ENCODE results near the gene GPR160.

GPR160 gene

DNA sequence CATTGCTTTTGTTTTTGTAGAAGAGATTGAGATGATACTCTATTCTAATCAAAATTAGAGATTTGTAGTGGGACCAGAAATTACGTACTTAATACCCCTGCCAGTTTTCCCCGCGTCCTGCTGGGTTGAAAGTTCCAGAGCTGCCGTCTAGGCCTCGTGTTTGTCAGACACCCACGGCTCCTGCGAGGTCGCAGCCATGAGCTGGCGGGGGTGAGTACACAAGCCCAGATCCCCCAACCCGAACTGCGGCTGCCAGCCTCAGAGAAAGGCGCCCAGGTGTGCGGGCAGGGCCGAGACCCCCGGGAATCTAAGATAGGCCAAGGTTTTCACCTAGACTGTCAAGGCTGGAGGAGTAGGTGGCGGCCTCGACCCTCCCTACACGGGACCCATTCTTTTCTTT is 26.3 kb downstream of the GPR160 start:
- DNase-seq (ENCODE audit: low spot score) = no peak

- DNase-seq (ENCODE audit: low spot score) = no peak
These were observed 37.8 kb downstream of the GPR160 start for GRCh38 chr3:170075441-170076091.

GRCh38 chr3:170076715-170077238 is 39.0 kb downstream of the GPR160 start:
- DNase-seq (ENCODE audit: low spot score) = no peak

DNA sequence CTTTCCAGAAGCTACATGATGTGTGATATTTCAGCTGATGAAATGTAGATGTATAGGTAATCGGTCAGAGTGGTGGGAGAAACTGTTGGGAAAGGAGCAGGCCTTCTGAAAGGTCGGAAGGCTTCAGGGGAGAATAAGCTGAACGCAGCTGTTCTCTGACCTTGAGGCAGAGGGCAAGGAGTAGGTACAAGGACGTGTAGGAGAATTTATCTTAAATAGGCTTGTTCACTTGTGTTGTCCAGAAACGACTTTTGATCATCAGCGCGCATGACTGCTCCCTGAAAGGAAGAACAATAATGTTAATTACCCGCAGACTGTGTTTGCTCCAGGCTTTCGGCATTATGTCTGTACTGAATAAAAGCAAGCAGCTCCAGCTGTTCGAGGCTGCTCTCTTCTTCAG is 39.6 kb downstream of the GPR160 start:
- no peak for DNase-seq (ENCODE audit: low spot score)

- DNase-seq (ENCODE audit: low spot score) = no peak
These were observed 41.0 kb downstream of the GPR160 start for GRCh38 chr3:170078620-170079281.

DNA sequence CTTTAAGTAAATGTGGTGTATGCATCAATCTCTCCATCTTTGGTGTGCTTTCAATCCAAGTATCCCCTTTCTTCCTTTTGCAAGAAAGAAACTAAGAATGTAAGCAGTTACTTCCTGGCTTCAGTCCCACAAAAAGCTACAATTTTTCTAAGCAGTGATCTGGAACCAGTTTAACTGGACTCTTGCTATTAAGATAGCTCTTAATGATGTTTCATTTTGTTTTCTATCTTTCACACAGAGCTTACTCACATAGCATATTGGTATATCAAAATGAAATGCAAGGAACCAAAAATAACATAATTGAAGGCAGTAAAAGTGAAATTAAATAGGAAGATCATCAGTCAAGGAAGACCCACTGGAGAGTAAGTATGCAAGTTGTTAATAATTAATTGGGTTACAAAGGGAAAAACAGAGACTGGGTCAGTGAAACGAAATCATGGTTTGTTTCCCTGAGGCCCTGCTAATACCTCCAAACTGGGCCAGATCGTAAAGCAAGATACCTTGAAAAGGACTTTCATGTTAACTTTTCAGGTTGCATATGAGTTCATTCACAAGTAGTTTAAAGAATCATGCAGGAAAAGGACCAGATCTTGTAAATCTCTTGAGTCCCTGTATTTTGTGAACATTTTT is 41.9 kb downstream of the GPR160 start:
- DNase-seq (ENCODE audit: low spot score) = no peak

DNA sequence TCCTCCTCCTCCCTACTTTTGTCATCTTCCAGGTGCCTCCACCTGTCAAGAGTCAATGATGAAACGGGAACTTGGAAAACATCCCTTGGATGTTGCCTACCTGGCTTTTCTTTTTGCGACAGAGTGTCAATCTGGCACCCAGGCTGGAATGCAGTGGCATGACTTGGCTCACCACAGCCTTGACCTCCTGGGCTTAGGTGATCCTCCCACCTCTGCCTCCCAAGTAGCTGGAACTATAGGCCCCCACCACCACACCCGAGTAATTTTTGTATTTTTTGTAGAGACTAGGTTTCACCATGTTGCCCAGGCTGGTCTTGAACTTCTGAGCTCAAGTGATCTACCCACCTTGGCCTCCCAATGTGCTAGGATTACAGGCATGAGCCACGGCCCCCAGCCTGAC is 42.8 kb downstream of the GPR160 start:
- no peak for DNase-seq (ENCODE audit: low spot score)

DNA sequence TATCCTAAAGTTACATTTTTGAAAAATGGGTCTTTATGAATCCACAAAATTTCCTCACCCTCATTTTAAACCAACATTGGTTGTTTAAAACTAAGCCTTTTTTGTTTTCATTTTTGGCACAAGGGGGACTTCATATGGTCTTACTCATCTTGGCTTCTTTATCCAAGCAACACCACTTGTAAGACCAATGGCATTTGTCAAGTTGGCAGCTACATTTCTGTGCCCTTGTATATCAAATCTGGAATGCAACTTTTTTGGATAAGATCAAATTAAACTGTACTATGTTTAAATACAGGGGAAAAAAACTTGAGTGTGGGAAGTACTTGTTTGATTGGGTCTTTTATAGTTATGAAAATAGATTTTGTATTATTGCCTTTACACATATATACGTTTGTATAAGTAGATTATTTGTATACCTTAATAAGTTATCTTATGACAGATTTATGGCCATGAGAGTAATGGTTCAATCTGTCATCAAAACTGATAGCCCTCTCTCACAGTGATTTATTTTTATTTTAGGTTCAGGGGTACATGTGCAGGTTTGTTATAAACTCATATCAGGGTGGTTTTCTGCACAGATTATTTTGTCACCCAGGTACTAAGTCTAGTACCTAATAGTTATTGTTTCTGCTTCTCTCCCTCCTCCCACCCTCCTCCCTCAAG is 43.4 kb downstream of the GPR160 start:
- DNase-seq (ENCODE audit: low spot score) = no peak

DNA sequence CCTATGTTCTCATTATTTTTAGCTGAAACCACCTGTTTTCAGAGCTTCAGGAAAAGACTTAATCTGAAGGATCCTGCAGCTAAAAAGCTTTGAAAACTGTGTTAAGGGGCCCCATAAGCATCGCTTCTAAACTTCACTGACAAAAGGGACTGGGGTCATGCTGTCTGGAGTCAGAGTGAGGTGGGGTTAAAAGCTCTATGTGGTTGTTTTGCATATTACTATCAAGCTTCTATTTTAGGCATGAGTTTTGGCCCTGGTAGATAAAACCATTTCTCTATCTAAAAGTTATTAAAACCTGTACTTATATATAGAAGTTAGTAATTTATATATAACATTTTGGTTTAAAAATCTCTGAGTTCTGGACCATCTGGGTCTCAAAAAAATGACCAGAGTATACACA is 45.5 kb downstream of the GPR160 start:
- DNase-seq (ENCODE audit: low spot score) = no peak

- no peak for DNase-seq (ENCODE audit: low spot score)
These were observed 47.6 kb downstream of the GPR160 start for GRCh38 chr3:170085396-170085795.

- no peak for DNase-seq (ENCODE audit: low spot score)
These were observed 52.2 kb downstream of the GPR160 start for GRCh38 chr3:170089862-170090600.

DNA sequence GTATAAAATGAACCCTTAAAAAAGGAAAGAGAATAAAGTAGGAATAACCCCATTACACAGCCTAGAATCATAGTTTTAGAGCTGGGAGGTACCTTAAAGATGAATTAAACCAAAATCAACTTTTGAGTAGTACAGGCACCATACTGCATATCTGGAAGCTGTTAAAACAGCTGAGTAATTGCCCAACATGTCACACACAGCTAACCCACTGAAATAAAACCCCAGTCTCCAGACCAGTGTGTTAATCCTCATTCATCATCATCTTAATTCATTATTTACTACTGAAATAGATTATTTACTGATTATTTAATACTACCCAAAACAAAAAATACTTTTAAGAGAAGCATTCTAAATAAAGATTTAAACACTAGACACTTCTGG is 52.8 kb downstream of the GPR160 start:
- DNase-seq (ENCODE audit: low spot score) = no peak

DNA sequence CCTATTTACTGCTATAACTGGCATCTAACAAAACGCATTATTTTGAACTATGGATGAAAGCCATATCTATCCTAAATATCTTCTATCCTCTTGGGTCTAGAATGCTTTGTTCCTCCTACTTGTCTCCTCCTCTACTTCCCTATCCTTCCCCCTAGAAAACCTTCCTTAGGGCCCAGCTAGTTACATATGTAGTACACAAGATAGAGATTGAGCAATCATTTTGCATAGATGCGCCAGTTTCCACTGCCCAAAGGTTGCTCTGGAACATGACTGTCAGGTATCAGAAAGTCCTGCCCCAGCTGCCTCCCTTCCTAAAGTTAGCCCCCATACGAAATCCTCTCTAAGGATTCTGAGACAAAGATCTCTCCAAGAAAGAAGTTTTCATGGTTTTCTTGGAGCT is 55.1 kb downstream of the GPR160 start:
- no peak for DNase-seq (ENCODE audit: low spot score)

GRCh38 chr3:170095771-170096170 is 58.0 kb downstream of the GPR160 start:
- DNase-seq (ENCODE audit: low spot score) = no peak

DNA sequence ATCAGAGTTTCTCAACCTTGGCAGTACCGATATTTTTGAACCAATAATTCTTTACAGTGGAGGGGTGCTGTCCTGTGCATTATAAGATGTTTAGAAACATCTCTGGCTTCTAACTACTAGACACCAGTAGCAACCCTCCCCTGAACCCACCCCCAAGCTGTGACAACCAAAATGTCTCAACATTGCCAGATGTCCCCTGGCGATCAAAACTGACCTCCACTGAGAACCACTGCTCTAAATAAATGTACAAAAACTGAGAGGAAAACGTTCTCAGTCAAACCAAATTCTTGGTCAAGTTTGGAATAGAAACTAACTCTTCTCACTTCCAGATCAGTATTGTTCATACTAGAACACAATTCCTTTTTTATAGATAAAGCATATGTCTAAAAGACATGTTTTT is 58.5 kb downstream of the GPR160 start:
- no peak for DNase-seq (ENCODE audit: low spot score)

DNA sequence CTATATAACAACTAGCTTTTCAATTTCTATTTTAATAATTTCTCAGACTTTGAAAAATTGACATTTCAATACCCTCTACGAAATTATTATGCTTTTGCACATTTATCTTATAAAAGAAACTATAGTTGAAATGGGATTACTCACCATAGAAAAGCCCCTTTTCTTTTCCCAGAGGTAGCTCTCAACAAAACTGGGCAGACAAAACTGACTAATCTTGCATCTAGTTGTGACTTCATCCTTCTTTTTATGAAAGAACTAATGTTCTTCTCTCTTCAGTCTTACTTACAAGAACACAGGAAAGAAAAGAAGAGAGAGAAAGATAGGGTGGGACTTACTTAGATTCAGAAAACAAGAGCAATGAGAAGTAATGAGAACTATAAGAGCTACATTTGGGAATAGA is 61.0 kb downstream of the GPR160 start:
- no peak for DNase-seq (ENCODE audit: low spot score)

DNA sequence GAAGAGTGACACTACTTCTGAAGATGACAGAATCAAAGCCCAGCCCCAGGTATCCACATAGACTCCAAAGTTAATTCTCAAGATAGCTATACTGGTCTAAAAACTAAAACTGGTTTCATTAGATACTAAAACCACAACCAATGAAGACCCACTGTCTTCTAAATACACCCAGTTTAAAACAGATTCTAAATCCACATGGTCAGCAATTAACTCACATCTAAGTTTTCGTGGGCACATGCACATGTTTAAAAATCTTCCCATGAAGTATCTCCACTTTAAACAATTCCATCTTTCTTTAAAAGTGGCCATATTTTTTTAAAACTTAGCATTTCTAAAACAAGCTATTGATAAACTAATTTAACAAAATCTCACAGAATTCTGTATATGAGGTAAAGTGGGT is 63.1 kb downstream of the GPR160 start:
- no peak for DNase-seq (ENCODE audit: low spot score)

DNA sequence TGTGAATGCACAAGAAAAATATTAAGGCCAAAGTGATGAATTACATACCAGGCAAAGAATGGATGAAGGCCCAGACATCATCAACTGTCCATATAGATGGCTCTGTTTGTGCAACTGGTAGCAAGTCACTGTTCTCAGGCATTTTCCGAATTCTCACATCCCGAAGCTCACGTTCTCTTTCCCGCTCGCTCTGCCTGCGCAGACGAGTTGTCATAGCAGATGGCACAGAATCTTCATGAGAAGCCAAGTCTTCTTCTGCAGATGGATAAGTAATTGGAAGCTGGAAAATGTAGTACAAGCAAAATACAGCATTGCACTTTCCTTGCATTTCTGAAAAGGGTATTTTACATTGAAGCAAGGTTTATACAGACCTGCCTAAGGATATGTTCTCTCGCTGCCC is 64.6 kb downstream of the GPR160 start:
- no peak for DNase-seq (ENCODE audit: low spot score)

DNA sequence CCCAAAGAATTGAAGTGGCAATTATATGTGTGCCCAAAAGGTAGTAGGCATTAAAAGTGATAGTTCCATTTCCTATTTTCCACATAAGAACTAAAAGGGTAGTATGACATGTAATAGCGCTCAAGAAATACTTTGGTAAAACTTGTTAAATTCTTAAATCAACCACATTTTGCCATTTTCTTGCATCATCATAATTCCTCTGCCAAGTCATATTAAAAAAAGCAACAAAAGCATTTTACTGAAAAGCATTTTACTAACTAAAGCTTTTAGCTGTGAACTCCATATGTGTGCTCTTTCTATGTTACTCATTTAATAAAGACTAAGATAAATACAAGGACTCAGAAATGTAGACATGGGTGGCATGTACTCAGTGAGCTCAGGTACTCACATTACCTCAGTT is 70.1 kb downstream of the GPR160 start:
- DNase-seq (ENCODE audit: low spot score) = no peak

GRCh38 chr3:170108955-170109354 is 71.2 kb downstream of the GPR160 start:
- DNase-seq (ENCODE audit: low spot score) = no peak

GRCh38 chr3:170109579-170110293 is 71.9 kb downstream of the GPR160 start:
- no peak for DNase-seq (ENCODE audit: low spot score)

Measured in hematopoietic multipotent progenitor cell treated with erythropoietin and hydrocortisone succinate and interleukin-3 and kit ligand, for 17 days (in vitro differentiated cells).